GM10847 (cell line): ENCODE measurements around the gene NBEAL1.

Experiments used
- POLR2A ChIP-seq: IDR thresholded peaks from 2 replicates; pipeline ENCODE4 v1.6.1; 2011; ENCODE audit not compliant: insufficient read length; ENCODE audit errors: extremely low read depth

Gene NBEAL1

DNA sequence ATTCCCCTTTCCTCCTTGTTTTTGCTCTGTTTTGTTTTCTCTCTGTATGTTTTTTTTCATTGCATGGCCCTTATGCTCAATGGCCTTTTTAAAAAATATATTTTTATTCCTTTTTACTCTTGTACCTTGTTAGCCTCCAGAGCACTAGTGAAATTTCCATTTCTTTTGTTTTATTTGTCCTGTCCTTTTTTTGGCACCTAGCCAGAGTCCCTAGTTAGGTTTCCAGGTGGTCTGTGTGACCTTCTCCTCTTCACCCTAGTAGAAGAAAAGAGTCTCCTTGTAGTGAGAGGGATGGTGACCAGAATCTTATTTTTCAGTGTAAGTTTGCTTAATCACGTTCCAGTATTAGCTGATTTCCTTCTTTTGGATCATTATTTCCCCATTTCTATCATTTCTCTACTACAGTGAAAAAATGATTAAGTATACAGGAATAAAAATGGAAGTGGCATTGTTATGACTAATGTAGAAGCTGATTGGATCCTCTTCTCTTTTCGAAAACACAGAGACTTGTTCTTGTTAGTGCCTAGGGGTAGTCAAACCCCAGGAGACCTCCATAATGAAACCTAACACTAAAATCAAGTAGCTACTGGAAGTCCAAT is 65.9 kb downstream of the NBEAL1 start:
- no peak for TF ChIP-seq POLR2A

DNA sequence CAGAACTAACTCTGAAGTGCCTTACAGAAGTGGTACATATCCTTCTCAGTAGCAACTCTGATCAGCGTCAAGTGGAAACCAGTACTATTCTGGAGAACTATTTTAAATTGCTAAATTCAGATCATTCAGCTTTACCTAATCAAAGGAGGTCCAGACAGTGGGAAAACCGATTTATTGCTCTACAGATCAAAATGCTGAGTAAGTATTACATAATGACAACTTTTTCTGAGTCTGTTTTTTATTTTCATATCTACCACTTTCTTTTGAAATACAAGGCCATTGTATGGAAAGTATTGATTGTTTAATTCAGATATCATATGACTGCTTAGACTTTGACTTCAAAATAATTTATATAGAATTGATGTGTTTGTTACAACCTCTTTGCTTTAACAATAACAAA is 68.7 kb downstream of the NBEAL1 start:
- TF ChIP-seq POLR2A = no peak

DNA sequence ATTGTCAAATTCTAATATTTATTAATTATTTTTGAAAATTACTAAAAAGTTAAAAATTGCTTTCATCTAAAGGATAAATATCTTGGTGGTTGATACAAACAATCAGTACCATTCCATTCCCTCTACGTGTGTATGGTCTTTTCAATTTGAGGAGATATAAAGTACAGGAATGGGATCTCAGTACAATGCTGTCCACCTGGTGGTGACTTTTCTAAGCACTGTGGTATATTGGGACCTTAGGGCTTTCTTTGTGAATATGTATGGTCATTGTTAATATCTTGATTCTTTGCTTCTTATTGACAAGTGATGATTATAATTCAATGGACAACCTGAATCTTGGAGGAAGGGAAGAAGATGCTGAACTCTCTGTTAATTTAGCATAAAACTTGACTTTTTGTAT is 83.1 kb downstream of the NBEAL1 start:
- no peak for TF ChIP-seq POLR2A

DNA sequence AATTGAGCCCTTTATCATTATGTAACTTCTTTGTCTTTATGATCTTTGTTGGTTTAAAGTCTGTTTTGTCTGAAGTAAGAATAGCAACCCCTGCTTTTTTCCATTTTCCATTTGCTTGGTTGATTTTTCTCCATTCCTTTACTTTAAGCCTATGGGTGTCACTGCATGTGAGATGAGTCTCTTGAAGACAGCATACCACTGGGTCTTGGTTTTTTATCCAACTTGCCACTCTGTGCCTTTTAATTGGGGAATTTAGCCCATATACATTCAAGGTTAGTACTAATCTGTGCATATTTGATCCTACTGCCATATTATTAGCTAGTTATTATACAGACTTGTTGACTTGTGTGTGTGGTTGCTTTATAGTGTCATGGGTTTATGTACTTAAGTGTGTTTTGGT is 89.6 kb downstream of the NBEAL1 start:
- TF ChIP-seq POLR2A = no peak

DNA sequence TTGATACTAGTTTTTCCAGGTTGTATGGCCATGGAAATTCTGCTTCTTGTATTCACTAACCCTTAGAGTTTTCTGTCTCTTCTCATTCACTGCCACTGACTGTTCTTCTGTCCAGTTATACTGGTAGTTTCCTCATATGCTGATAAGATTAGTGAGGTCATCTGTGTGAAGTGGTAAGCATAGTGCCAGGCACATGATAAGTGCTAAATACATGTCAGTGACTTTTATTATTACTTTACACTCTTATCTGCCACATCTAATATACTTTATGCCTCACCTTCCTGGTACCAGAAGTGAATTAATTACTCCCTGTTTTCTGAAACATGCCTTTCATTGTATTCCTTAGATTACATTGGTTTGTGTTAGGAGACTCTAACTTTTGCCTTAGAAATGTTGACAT is 91.3 kb downstream of the NBEAL1 start:
- TF ChIP-seq POLR2A = no peak

DNA sequence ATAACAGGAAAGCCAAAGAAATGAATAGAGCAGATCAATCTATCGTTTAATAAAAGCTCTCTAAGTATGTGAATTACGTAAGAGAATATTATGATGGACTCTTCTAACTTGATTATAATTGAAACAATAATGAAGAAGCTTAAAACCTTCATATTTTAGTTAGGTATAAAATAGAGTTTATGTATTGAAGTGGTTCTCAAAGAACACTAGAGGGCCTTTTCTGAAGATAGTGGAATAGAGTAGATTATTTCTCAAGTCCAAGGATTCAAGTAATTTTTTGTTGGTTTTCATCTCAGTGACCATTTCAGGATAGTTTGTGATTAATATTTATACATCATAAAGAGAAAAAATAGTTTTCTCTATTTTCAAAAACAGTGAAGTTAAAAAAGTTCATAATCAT is 97.7 kb downstream of the NBEAL1 start:
- no peak for TF ChIP-seq POLR2A

DNA sequence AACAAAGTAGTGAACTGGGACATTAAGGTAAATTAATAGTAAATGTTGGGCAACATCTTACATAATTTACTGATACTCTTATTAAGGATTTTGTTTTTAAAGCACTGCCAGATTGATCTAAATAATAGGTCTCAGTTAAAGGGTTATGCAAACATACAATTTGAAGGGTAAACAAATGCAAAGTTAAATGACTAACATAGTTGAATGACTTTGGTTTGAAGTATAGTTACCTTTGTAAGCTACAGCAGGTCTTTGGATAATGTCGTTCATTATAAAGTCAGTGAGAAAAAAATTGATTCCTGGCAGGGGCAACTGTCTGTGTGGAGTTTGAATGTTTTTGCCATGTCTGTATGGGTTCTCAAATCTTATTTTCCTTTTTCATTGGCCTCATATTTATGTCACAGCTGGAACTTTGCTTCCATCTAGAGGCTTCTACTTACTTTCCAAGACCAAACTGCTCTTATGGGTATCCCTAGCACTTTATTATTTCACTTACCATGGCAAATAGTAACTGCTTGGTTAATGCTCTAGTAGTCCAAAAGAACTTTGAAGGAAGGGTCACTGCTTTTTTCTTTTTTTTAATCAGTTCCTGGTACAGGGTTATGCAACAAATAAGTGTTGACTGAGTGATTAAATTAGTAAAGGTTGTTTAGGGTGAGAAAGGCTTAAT is 107.8 kb downstream of the NBEAL1 start:
- no peak for TF ChIP-seq POLR2A

DNA sequence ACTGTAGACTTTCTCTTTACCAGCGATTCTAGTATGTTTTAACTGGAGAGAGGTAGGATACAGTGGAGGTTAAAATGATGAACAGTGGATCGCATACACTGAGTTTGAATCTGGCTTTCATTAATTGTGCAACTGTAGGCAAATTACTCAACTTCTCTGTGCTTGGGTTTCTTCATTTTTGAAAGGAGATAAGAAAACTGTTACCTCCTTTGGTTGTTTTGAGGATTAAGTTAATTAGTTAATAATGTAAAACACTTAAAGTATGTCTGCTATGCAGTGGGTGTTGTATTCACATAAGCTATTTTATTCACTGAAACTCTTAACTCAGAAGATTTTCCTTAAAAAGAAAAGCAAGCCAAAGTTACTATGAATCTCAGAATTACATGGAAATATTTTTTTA is 112.3 kb downstream of the NBEAL1 start:
- TF ChIP-seq POLR2A = no peak

DNA sequence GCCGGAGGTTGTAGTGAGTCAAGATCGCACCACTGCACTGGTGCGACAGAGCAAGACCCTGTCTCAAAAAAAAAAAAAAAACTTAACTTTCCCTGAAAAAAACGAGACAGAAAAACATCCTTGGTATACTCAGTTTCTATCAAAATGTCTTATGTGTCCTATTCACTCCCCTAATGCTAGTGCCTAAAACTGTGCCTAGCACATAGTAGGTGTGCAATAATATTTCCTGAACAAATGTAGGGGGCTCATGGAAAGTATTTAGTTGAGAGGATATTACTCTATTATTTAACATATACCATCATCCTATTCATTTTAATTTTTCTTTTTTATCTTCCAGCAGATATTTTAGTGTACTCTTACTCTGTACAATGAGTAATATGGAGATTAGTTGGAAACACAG is 120.4 kb downstream of the NBEAL1 start:
- no peak for TF ChIP-seq POLR2A

DNA sequence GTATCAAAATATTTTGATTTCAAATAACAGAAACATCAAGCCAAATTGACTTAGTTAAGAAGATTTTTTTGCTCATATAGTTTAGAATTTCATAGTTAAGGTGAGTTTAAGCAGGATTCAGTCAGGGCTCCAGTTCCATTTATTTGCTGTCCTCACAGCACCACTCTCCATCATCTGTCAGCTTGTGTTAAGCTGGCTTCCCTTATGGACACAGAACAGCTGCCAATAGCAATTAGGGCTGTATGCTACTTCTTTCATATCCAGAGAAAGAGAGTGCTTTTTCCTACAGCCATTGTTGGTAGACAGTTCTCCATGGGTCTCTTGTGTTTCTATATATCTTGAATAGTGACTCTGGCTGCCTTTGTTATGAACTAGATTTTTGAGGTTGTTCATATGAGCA is 128.7 kb downstream of the NBEAL1 start:
- TF ChIP-seq POLR2A = no peak

DNA sequence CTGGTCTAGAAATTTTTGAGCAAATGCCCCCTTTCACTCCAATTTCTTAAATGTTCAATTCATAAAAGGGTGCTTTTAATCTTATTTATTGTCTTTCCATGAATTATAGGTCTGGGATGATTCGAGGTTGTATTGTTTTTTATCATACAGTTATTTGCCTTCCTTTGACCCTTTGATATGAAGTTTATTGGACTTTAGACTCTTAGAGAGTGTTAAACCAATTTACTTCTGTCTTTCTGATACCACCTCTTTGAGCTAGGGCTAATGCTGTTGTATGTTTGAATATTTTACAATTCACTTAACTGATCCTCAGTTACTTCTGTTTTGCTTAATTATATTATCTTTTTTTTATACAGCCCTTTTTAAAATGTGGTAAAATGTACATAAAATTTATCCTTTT is 134.5 kb downstream of the NBEAL1 start:
- TF ChIP-seq POLR2A = no peak

DNA sequence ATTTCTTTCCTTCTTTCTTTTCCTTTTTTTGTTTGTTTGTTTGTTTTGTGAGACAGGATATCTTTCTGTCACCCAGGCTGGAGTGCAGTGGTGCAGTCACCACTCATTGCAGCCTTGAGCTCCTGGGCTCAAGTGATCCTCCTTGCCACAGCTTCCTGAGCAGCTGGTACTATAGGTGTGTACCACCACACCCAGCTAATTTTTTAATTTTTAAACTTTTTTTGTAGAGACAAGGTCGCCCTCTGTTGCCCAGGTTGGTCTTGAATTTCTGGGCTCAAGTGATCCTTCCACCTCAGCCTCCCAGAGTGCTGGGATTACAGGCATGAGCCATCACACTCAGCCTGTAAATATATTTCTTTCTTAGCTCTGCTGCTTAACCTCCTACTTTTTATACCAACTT is 140.7 kb downstream of the NBEAL1 start:
- no peak for TF ChIP-seq POLR2A

DNA sequence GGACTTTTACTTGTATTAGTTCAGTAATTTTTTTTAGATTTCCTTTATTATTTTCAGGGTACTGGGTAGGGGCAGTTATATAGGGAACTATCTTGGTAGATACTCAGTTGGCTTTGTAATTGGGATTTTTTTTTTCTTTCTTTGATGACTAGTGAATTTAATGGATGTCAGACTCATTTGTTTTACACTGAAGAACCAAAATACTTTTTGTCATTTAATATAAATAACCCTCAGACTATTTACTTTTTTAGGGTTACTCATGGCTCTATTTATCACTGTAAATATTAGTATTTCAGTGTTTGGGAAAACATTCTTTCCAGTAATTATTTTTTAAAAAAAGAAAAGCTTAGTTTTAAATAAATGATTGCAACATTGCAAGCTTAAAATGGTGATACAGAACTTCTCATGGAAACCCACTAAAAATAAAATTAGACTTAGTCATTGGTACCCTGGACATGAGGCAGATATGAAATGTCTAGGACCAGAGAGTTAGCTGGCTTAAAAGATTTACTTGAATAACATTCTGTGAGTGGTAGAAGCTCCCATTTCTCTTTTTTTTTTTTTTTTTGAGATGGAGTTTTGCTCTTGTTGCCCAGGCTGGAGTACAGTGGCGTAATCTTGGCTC is 149.7 kb downstream of the NBEAL1 start:
- TF ChIP-seq POLR2A = no peak

DNA sequence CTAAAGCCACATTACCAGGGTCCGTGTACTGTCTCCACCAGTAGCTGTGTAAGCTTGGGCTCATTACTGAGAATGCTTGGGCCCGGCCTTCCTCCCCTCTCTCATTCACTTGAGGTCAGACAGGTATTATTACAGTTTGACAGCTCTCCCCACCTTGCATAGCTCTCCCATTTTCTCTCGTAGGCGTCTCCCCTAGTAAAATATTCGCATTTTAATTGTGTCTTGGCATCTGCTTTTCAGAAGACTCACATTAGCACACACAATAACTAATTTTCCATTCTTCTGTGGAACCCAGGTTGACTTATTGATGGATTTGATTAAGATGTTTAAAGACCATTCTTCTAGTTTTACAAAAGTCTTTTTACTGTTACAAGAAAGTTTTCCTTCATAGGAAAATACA is 153.1 kb downstream of the NBEAL1 start:
- TF ChIP-seq POLR2A = no peak

DNA sequence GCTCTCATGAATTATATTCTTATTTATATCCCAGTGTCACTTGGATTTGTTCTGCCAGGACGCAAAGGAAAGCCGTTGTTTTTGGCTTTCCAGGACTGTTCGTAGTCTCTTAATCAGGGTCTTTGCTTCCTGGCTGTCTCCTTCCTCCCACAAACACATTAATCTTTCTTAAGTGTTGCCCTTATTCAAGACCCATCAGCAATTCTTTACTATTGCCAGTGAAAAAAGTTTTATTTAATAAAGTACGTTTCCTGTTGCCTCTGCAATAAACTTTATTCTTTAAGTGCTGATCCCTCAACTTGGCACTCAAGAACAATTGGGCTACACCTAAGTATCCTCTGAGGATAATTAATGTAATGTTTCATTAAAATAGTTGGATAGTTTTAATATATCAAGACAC is 155.8 kb downstream of the NBEAL1 start:
- no peak for TF ChIP-seq POLR2A

DNA sequence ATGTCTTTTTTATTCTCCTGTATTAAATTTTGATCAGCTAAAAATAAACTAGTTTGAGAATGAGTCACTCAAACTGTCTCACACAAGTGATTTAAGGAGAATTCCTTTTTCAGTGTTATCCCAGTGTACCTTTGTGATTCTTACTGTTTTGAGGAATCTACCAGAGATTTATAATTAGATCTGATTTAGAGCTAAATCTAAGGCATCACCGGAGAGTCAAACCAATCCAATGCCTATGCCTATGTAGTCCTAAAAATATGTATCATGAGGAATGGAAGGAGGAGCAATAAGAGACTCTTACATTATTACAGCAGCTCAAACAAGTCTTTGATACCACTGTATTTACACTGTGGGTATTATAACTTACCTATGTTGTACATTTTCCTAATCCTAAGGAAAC is 160.7 kb downstream of the NBEAL1 start:
- no peak for TF ChIP-seq POLR2A

DNA sequence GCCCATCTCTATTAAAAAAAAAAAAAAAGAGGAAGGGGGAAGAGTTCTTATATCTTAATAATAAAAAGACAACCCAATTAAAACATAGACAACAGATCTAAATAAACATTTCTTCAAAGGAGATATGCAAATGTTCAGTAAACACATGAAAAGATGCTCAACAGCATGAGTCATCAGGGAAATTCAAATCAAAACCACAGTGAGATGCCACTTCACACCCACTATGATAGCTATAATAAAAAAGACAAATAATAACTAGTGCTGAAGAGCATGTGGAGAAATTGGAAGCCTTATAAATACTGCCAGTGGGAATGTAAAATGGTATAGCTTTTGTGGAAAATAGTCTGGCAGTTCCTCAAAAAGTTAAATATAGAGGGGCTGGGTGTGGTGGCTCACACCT is 162.7 kb downstream of the NBEAL1 start:
- TF ChIP-seq POLR2A = no peak
